Coronary artery (tissue), 2 donors: ENCODE results near the gene GDPD5.

Experiments
- DNase-seq: peaks from one replicate; pipeline ENCODE4 v3.0.0-alpha.2; 2017; ENCODE audit warnings: low spot score
- H3K27ac ChIP-seq, 2 donors: fragments of 200-600 bp; sonication (generic); one replicate each; pipeline ENCODE4 v1.5.1; 2016 to 2019
- H3K4me3 ChIP-seq: fragments of 200-600 bp; sonication (generic); 2 replicates; pipeline ENCODE4 v1.5.1; 2016; ENCODE audit warnings: mild to moderate bottlenecking, moderate library complexity
- TF ChIP-seq, protein P1 (sequence below): fragments of 200-600 bp; sonication (generic); IDR thresholded peaks from one replicate; pipeline ENCODE4 v1.5.1; 2019; ENCODE audit warnings: antibody characterized with exemption

Gene GDPD5

DNA sequence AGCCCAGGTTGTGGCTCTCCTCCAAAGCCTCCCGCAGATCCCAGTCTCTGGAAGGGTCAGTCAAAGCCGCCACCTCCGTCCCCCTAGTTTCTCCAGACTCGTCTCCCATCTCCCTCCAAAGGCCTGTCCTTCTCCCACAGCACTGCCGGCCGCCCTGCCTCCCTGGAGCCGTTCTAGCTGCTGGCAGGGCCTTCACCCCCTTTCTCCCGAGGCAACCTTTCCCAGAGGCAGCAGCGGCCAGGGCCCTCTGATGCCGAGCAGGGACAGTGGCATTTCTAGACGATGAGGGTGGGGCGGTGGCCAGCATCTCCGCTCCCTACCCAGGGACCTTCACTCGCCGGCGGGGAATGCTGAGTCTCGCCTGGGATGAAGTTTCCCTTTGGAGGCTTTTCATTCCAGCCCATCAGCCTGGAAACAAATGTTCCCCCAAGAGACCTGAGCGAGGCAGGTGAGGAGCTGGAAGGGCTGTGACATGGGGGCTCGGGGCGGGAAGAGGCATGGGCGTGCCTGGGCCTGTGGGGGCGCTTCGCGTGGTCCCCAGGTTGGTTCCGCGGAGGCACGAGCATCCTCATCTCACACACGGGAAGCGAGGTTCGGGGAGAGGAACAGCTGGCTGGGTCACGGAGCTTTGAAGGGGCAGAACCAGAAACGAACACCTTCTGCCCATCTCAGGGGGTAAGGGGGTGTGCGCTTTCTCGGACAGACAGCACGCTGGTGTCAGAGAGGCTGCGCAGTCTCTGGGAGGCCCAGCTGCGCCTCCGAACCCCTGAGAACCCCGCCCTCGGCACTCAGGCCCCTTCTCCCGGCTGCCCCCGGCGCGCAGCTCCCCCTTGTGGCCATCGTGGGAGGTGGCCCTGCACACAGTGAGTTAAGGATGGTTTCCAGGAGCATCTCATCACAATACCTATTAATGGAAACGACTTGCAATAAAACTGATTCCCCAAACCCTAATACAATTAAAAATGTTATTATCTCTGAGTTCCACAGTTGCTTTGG is 74.6 kb downstream of the GDPD5 start:
- no peak overlapping the region for H3K27ac ChIP-seq
- TF ChIP-seq, protein P1, sequence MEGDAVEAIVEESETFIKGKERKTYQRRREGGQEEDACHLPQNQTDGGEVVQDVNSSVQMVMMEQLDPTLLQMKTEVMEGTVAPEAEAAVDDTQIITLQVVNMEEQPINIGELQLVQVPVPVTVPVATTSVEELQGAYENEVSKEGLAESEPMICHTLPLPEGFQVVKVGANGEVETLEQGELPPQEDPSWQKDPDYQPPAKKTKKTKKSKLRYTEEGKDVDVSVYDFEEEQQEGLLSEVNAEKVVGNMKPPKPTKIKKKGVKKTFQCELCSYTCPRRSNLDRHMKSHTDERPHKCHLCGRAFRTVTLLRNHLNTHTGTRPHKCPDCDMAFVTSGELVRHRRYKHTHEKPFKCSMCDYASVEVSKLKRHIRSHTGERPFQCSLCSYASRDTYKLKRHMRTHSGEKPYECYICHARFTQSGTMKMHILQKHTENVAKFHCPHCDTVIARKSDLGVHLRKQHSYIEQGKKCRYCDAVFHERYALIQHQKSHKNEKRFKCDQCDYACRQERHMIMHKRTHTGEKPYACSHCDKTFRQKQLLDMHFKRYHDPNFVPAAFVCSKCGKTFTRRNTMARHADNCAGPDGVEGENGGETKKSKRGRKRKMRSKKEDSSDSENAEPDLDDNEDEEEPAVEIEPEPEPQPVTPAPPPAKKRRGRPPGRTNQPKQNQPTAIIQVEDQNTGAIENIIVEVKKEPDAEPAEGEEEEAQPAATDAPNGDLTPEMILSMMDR: peak; percentile 26
- no peak for DNase-seq
- no peak overlapping the region for H3K4me3 ChIP-seq

DNA sequence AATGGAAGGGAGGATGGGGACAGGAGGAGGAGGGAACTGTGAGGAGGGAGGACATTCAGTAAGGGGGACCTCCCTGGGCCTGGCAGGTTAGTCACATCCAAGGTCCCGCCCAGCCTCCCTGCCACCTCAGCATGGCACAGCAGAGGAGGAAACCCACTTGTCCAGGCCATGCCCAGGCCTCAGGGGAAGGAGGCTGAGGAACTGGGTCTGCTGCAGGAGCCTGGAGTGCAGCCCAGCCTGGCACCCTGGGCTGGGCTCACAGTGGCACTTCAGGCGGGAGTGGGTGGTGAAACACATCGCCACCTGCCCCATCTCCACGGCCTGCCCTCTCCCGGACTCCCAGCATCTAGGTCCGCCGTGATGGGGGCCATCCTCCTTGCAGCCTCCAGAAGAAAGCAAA is 75.5 kb downstream of the GDPD5 start:
- Histone ChIP-seq H3K27ac (no peak overlapping the region), H3K4me3 (no peak overlapping the region)
- DNase-seq: no peak
- TF ChIP-seq, protein P1: no peak

DNA sequence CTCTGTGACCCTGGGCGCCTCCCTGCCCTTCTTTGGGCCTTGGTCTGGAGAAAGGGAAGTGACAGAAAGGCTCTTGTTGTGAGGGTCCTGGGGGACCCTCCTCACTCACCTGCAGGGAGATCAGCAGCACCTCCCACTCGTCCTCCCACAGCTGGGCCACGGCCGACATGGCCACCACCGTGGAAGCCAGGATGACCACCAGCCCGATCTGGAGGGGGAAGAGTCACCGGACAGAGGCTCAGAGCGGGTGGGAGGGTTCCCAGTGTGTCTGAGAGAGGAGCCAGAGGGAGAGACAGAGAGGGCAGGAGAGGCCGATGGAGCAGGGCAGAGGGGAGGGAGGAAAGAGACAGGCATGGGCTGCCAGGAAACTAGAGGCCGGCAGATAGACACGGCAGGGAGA is 76.0 kb downstream of the GDPD5 start:
- TF ChIP-seq, protein P1: no peak
- Histone ChIP-seq H3K4me3 (no peak overlapping the region), H3K27ac (no peak overlapping the region)
- no peak for DNase-seq

DNA sequence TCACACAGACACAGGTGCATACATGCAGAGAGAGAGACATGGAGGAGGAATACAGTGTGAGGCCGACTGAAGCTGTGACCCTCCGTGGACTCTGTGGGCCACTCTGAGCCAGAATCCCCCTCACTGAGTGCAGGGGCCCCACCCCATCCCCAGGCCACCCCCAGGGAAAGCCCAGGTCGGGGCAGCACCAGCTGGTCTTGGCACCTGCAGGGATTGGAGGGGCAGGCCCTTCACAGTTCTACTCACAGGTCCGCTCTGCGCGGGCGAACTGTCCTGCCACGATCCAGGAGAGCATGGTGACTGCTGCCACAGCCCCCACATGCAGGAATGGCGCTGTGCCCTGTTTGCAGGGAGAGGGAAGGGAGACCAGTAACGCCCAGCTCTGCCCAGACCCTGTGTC is 76.5 kb downstream of the GDPD5 start:
- DNase-seq: no peak
- no peak overlapping the region for H3K27ac ChIP-seq
- TF ChIP-seq, protein P1: no peak
- no peak overlapping the region for H3K4me3 ChIP-seq

DNA sequence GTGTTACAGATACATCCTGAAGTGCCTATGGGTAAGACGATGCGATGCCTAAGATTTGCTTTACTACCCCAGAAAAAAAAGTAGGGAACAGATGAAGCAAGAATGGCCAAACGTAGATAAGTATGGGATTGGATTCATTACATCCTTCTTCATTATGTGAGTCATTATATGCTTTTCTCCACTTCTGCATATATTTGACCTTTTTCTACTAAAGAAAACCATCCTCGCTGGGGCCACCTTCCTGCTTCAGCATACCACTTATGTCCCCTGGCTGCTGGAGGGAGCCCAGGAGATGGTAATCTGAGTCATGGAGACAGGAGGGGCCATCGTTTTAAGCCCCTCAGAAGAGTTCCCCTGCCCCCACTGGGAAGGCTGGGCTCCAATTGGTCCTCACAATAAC is 78.3 kb downstream of the GDPD5 start:
- H3K4me3 ChIP-seq: no peak overlapping the region
- DNase-seq: no peak
- TF ChIP-seq, protein P1: no peak
- H3K27ac ChIP-seq: no peak overlapping the region

DNA sequence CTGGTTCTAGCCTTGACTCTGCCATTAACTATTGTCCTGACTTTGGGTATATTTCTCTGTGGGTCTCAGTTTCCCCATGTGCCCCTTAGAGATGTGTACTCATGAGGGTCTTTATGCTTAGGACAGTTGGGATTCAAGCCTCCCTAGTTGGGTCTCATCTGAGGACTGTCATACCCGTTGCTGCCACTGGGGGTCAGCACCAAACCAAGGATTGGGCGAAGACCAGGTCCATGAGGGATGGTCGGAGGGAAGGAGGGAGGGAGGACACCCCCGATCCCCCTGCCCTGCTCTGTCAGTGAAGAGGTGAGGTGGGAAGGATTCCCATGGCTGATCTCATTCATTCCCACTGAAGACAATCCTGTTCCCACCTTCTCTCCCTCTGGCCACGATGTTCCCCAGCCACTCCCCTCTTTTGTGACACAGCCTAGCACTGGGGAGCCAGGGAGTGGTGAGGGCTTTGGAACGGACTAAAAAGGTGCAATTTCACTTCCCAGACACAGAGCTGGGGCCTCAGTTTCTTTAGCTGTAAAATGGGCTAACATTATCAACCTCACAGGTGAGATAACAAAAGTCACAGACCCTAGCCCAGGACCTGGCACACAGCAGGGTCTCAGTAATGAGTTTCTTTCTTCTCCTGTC is 80.3 kb downstream of the GDPD5 start:
- TF ChIP-seq, protein P1: peak; percentile 83
- DNase-seq: no peak
- Histone ChIP-seq H3K4me3 (no peak overlapping the region), H3K27ac (no peak overlapping the region)
